T47D (cell line): ENCODE results near the gene HSPB8.

Experiments
- DNase-seq, 2 experiments: peaks; one replicate each; pipeline versions ENCODE4 v3.0.0 to v3.0.0-alpha.2; 2011 to 2012; ENCODE audit warnings: low read depth in 1 of 2, low spot score in 1 of 2
- JUND ChIP-seq: IDR thresholded peaks from 2 replicates; pipeline ENCODE4 v1.6.1; 2012; ENCODE audit warnings: low read depth
- in situ Hi-C: cut with HindIII; loops from 2 replicates; pipeline ENCODE4 v1.10.0; 2016; ENCODE audit warnings: low sequenced_read_pairs, low pct_unique_long_range_greater_than_20kb

Gene HSPB8

DNA sequence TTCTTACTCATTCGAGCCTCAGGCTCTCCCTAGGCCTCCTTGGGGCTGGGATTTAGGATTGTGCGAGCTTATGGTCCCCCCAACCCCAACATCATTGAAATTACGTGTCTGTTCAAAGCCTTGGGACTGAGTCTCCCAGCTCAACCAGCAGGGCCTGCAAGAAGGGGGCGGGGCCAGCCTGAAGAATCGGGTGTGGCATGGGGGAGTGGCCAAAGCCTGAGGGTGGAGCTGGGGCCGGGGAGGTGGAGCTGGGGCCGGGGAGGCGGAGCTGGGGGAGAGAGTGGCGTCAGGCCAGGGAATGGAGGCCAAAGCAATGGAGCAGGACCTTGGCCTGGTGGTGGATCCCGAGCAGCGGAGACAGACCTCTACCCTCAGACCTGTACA lies 24.3 kb upstream of the HSPB8 start:
- in situ Hi-C loops: no loop called here
- no peak for TF ChIP-seq JUND
- no peak for DNase-seq

GRCh38 chr12:119156401-119157044 lies 22.2 kb upstream of the HSPB8 start:
- DNase-seq: no peak
- in situ Hi-C loops: no loop called here
- no peak for TF ChIP-seq JUND

GRCh38 chr12:119157528-119157927 lies 21.2 kb upstream of the HSPB8 start:
- no peak for DNase-seq
- TF ChIP-seq JUND: no peak
- in situ Hi-C loops: no loop called here

GRCh38 chr12:119157978-119158377 lies 20.8 kb upstream of the HSPB8 start:
- no peak for DNase-seq
- in situ Hi-C loops: no loop called here
- TF ChIP-seq JUND: no peak

DNA sequence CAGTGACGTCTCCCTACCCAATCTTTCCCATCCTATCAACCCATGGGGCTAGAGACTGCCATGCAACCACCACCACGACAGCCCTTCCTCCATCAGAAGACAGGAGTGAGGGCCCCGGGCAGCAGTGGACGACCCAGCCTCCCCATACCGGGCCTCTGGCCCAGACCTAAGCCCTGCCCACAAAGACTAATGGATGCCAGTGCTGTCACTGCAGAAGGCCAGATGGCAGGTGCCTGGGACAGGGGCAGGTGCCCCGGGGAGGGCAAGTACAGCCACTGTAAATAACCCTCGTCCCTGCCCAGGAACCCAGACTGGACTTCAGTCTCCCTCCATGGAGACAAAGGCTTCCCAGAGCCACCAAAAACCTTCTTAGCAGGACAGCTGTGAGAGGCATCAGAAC lies 20.3 kb upstream of the HSPB8 start:
- in situ Hi-C loops: no loop called here
- no peak for DNase-seq
- no peak for TF ChIP-seq JUND

DNA sequence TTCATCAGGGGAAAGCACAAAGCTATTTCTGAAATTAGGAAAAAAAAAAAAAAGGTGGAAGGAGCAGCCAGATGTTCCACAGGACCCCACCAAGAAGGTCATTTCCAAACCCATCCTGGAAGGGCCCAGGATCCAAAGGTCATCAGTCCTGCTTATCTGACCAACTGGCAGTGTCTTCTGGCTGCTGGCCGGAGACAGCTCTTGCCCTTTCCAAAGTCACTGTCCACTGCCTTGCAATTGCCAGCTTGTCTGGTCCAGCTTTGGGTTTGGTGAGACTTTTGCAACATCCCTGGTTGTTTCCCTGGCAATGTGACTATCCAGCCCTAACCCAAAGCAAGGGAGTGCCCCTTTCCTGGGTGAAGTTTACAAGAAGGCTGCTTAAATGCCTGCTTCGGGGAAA lies 18.9 kb upstream of the HSPB8 start:
- no peak for DNase-seq
- in situ Hi-C loops: no loop called here
- TF ChIP-seq JUND: no peak

- in situ Hi-C loops: no loop called here
- TF ChIP-seq JUND: no peak
- no peak for DNase-seq
These were observed 10.8 kb upstream of the HSPB8 start for GRCh38 chr12:119167902-119168301.

- TF ChIP-seq JUND: no peak
- no peak for DNase-seq
- in situ Hi-C loops: no loop called here
These were observed 10.0 kb upstream of the HSPB8 start for GRCh38 chr12:119168721-119169120.

GRCh38 chr12:119169150-119169549 lies 9.6 kb upstream of the HSPB8 start:
- DNase-seq: peak; percentile 37 to 70
- TF ChIP-seq JUND: no peak
- in situ Hi-C loops: no loop called here

DNA sequence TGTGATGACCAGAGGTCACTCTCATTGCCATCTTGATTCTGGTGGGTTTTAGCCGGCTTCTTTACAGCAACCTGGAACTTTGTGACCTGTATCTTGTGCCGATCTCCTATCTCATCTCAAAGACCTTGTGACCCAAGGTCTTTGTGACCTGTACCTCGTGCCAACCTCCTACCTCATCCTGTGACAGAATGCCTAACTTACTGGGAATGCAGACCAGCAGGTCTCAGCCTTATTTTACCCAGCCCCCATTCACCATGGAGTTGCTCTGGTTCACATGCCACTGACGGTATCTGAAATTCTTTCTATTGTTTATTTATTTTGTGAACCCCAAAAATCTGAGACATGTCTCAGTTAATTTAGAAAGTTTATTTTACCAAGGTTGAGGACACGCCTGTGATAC lies 7.4 kb upstream of the HSPB8 start:
- in situ Hi-C loops: no loop called here
- peak; percentile 89; the same call in 1 of the 2 replicates for TF ChIP-seq JUND
- peak in 1 of 2 experiments; percentile 78 for DNase-seq

DNA sequence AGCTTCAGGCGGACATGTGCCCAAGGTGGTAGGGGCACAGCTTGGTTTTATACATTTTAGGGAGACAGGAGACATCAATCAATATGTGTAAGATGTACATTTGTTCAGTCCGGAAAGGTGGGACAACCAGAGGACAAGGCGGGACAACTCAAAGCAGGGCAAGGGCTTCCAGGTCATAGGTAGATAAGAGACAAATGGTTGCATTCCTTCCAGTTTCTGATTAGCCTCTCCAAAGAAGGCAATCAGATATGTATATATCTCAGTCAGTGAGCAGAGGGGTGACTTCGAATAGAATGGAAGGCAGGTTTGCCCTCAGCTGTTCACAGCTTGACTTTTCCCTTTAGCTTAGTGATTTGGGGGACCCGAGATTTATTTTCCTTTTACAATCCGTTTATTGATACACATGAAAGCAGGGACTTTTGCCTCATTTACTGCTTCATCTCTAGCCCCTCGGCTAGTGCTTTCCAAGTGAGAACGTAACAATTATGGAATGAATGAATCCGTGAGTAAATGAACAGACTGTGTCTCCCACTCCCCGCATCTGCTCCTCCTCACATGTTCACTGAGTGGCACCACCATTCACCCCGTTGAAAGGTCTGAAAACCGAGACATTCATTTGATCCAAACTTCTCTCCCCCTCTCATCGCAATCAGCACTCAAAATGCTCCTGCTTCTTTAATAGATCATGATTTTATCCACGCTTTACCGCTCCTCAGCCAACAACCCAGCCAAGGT lies 6.9 kb upstream of the HSPB8 start:
- in situ Hi-C loops: no loop called here
- no peak for TF ChIP-seq JUND
- DNase-seq: no peak

- DNase-seq: no peak
- TF ChIP-seq JUND: no peak
- in situ Hi-C loops: no loop called here
These were observed 3.6 kb upstream of the HSPB8 start for GRCh38 chr12:119175081-119175480.

GRCh38 chr12:119176267-119177055 lies 2.3 kb upstream of the HSPB8 start:
- DNase-seq: peak; percentile 77 to 87
- peak; percentile 70; the same call in 1 of the 2 replicates for TF ChIP-seq JUND
- in situ Hi-C loops: no loop called here
